Vagina (tissue), 2 donors: ENCODE measurements around the gene WEE1. TPM values are rescaled to one million over a fixed set of nuclear protein-coding genes. Genes with fewer than 3 reads are reported as not detected.

Source experiments
- DNase-seq, 2 donors: peaks; one replicate each; pipeline ENCODE4 v3.0.0-alpha.2; 2017; ENCODE audit errors: extremely low spot score in 2 of 2
- H3K27ac ChIP-seq: fragments of 200-600 bp; sonication (generic); one replicate; pipeline ENCODE4 v1.5.1; 2019
- H3K27me3 ChIP-seq: fragments of 200-600 bp; sonication (generic); one replicate; pipeline ENCODE4 v1.5.1; 2019
- H3K36me3 ChIP-seq, 2 donors: fragments of 200-600 bp; sonication (generic); one replicate each; pipeline ENCODE4 v1.5.1; 2017 to 2019
- H3K4me1 ChIP-seq: fragments of 200-600 bp; sonication (generic); one replicate; pipeline ENCODE4 v1.5.1; 2019
- H3K4me3 ChIP-seq, 2 donors: fragments of 200-600 bp; sonication (generic); 1 replicate in 1 of 2; 2 replicates in 1 of 2; pipeline ENCODE4 v1.5.1; 2016 to 2019
- H3K9me3 ChIP-seq: fragments of 200-600 bp; sonication (generic); one replicate; pipeline ENCODE4 v1.5.1; 2019
- CTCF ChIP-seq, 3 experiments: fragments of 450-650 bp in 2 of 3; fragments of 200-600 bp in 1 of 3; sonication (generic) in 1 of 3; IDR thresholded peaks; one replicate each; pipeline ENCODE4 v1.5.1; 2017 to 2019; ENCODE audit warnings: antibody characterized with exemption in 3 of 3, mild to moderate bottlenecking in 2 of 3, moderate library complexity in 2 of 3
- POLR2A ChIP-seq, 2 donors: fragments of 450-650 bp; IDR thresholded peaks; one replicate each; pipeline ENCODE4 v1.6.1; 2017; ENCODE audit warnings: antibody characterized with exemption in 2 of 2, mild to moderate bottlenecking in 2 of 2, moderate library complexity in 2 of 2
- POLR2AphosphoS5 ChIP-seq, 2 donors: sonication (generic); formaldehyde crosslinking; IDR thresholded peaks; one replicate each; pipeline ENCODE4 v1.9.0; 2017; ENCODE audit warnings: antibody characterized with exemption in 2 of 2, mild to moderate bottlenecking in 2 of 2, low read depth in 1 of 2; ENCODE audit not compliant: insufficient read depth in 1 of 2
- intact Hi-C: fragments of 100-400 bp; cut with DNase I; formaldehyde crosslinking; loops from one replicate; pipeline ENCODE4 v1.15.1; 2023
- total RNA-seq: library from RNA; depleted of rRNA; stranded (reverse); fragments of >200 nt; gene quantifications from one replicate; pipeline ENCODE4 v1.2.3, GENCODE V29; 2016

WEE1 gene
- total RNA-seq, 1 donor from 2014 or later, result 22.1 TPM

- Histone ChIP-seq H3K36me3 (peaks cover 0 to 8% of the 10 kb centered on the region in 2 donors), H3K4me3 (no peak overlapping the region), H3K27me3 (no peaks in the 10 kb centered on the region), H3K27ac (peak overlapping the region; percentile 45), H3K9me3 (no peaks in the 10 kb centered on the region), H3K4me1 (peaks cover 61% of the 10 kb centered on the region)
- TF ChIP-seq POLR2AphosphoS5 (IDR thresholded peaks at IDR 0.05; ENCODE audit: insufficient read depth in 1 of 2, low read depth in 1 of 2) (no peak), CTCF (IDR thresholded peaks at IDR 0.05) (no peak), POLR2A (IDR thresholded peaks at IDR 0.05) (no peak)
- no peak for DNase-seq
- intact Hi-C loops, result no loop called here
Observed at GRCh38 chr11:9528573-9529333, 44.7 kb upstream of the WEE1 start.

GRCh38 chr11:9529334-9529650 lies 44.2 kb upstream of the WEE1 start:
- Histone ChIP-seq H3K36me3 (peaks cover 0 to 8% of the 10 kb centered on the region in 2 donors), H3K27me3 (no peaks in the 10 kb centered on the region), H3K4me3 (no peak overlapping the region), H3K9me3 (no peaks in the 10 kb centered on the region), H3K4me1 (peaks cover 61% of the 10 kb centered on the region), H3K27ac (peak overlapping the region; percentile 45)
- TF ChIP-seq POLR2A (IDR thresholded peaks at IDR 0.05), result no peak
- no peak for TF ChIP-seq POLR2AphosphoS5 (IDR thresholded peaks at IDR 0.05; ENCODE audit: insufficient read depth in 1 of 2, low read depth in 1 of 2)
- TF ChIP-seq CTCF (IDR thresholded peaks at IDR 0.05), result no peak
- no peak for DNase-seq
- intact Hi-C loops, result no loop called here

- DNase-seq, result no peak
- intact Hi-C loops, result loop anchor here (10.0 kb wide), 1 partner anchor 75 kb away; no protein-coding TSS in a partner anchor
- H3K36me3 ChIP-seq, result peaks cover 0 to 8% of the 10 kb centered on the region in 2 donors
- H3K4me3 ChIP-seq, result no peak overlapping the region
- peak overlapping the region; percentile 45 for H3K27ac ChIP-seq
- no peaks in the 10 kb centered on the region for H3K9me3 ChIP-seq
- no peaks in the 10 kb centered on the region for H3K27me3 ChIP-seq
- no peak for TF ChIP-seq CTCF (IDR thresholded peaks at IDR 0.05)
- TF ChIP-seq POLR2A (IDR thresholded peaks at IDR 0.05), result no peak
- peak in 1 of 2 donors; percentile 30 for TF ChIP-seq POLR2AphosphoS5 (IDR thresholded peaks at IDR 0.05; ENCODE audit: insufficient read depth in 1 of 2, low read depth in 1 of 2)
- H3K4me1 ChIP-seq, result peaks cover 61% of the 10 kb centered on the region
Observed at GRCh38 chr11:9530020-9530621, 43.3 kb upstream of the WEE1 start.

GRCh38 chr11:9530901-9531625 lies 42.4 kb upstream of the WEE1 start:
- Histone ChIP-seq H3K36me3 (peaks cover 0 to 3% of the 10 kb centered on the region in 2 donors), H3K27me3 (no peaks in the 10 kb centered on the region), H3K27ac (no peak overlapping the region), H3K4me3 (no peak overlapping the region), H3K4me1 (peaks cover 61% of the 10 kb centered on the region), H3K9me3 (no peaks in the 10 kb centered on the region)
- TF ChIP-seq POLR2A (IDR thresholded peaks at IDR 0.05) (no peak), CTCF (IDR thresholded peaks at IDR 0.05) (no peak), POLR2AphosphoS5 (IDR thresholded peaks at IDR 0.05; ENCODE audit: insufficient read depth in 1 of 2, low read depth in 1 of 2) (no peak)
- no peak for DNase-seq
- intact Hi-C loops, result loop anchor here (10.0 kb wide), 1 partner anchor 74 kb away; no protein-coding TSS in a partner anchor
